Measurements from ENCODE around the gene ANXA7. TPM values are rescaled to one million over a fixed set of nuclear protein-coding genes. Genes with fewer than 3 reads are reported as not detected.

ANXA7 gene
- total and polyA plus RNA-seq, 2 donors (not counting 3 experiments of a cell fraction or from before 2014, with no cell fraction given) = 56.5 to 81.6 TPM

GRCh38 chr10:73368238-73368637 lies 45.6 kb downstream of the ANXA7 start:
- H3K4me1 ChIP-seq (ENCODE audit: control insufficient read depth, extremely low read depth, insufficient read depth, low read length) = no peaks in the 10 kb centered on the region
- no peak overlapping the region for H2AFZ ChIP-seq (ENCODE audit: low read depth, low read length)
- CTCF ChIA-PET = interaction anchor here (1.0 kb wide), 1 partner anchor 104 kb away, joined by 3 read pairs; no protein-coding TSS in a partner anchor
- no peak overlapping the region for H3K9ac ChIP-seq (replicated peaks; ENCODE audit: extremely low read depth, insufficient read depth, low read length)
- H3K79me2 ChIP-seq (ENCODE audit: control insufficient read depth, insufficient read depth, low read length) = no peaks in the 10 kb centered on the region
- FAIRE-seq (no peak), DNase-seq (ENCODE audit: low read depth, low spot score) (no peak)
- no peak overlapping the region for H3K4me2 ChIP-seq (ENCODE audit: insufficient read depth, low read length)
- H3K27ac ChIP-seq (ENCODE audit: insufficient read depth, low read depth, low read length) = no peak overlapping the region
- no peaks in the 10 kb centered on the region for H3K27me3 ChIP-seq (ENCODE audit: control insufficient read depth in 2 of 2, insufficient read depth in 2 of 2, low read length in 2 of 2)
- intact Hi-C loops (cut with micrococcal nuclease) (no loop called here), dilution Hi-C loops (cut with MboI; ENCODE audit: extremely low pct_ligation_motif_present, low sequenced_read_pairs) (no loop called here)
- no peaks in the 10 kb centered on the region for H4K20me1 ChIP-seq (replicated peaks; ENCODE audit: control insufficient read depth, extremely low read depth, insufficient read depth, low read length)
- no peaks in the 10 kb centered on the region for H3K9me1 ChIP-seq (replicated peaks; ENCODE audit: control insufficient read depth, extremely low read depth, insufficient read depth, low read length)
- POLR2A ChIA-PET = interaction anchor here (0.6 kb wide), 1 partner anchor 104 kb away, joined by 3 read pairs; no protein-coding TSS in a partner anchor
- BruUV-seq (replicated peaks) = no TSS peak
- peaks cover 0 to 4% of the 10 kb centered on the region in 2 experiments for H3K36me3 ChIP-seq (ENCODE audit: control insufficient read depth in 2 of 2, extremely low read depth in 1 of 2, insufficient read depth in 2 of 2, low read length in 2 of 2)
- no peaks in the 10 kb centered on the region for H3K9me3 ChIP-seq (replicated peaks; ENCODE audit: control insufficient read depth, insufficient read depth, low read length)
- no peak overlapping the region for H3K4me3 ChIP-seq (replicated peaks in 1 of 3; ENCODE audit: insufficient read depth in 1 of 3, low read depth in 1 of 3, low read length in 3 of 3)
- TF ChIP-seq MAX (IDR thresholded peaks at IDR 0.05; ENCODE audit: insufficient read depth, insufficient read length) (no peak), GATA2 (IDR thresholded peaks at IDR 0.05; ENCODE audit: insufficient read depth, insufficient read length, low read depth, low read length) (no peak), EZH2 (IDR thresholded peaks at IDR 0.05; ENCODE audit: borderline replicate concordance, low read depth, low read length, severe bottlenecking) (no peak), JUN (IDR thresholded peaks at IDR 0.05; ENCODE audit: borderline replicate concordance, insufficient read depth, insufficient read length, low read depth) (no peak), POLR2A (IDR thresholded peaks at IDR 0.05; ENCODE audit: low read depth, low read length) (no peak)

- intact Hi-C loops (cut with micrococcal nuclease) (no loop called here), dilution Hi-C loops (cut with MboI; ENCODE audit: extremely low pct_ligation_motif_present, low sequenced_read_pairs) (no loop called here)
- H3K4me1 ChIP-seq (ENCODE audit: control insufficient read depth, extremely low read depth, insufficient read depth, low read length) = no peaks in the 10 kb centered on the region
- H4K20me1 ChIP-seq (replicated peaks; ENCODE audit: control insufficient read depth, extremely low read depth, insufficient read depth, low read length) = no peaks in the 10 kb centered on the region
- FAIRE-seq (no peak), DNase-seq (ENCODE audit: low read depth, low spot score) (no peak)
- H3K9ac ChIP-seq (replicated peaks; ENCODE audit: extremely low read depth, insufficient read depth, low read length) = no peak overlapping the region
- TF ChIP-seq FOS (IDR thresholded peaks at IDR 0.05; ENCODE audit: borderline replicate concordance, insufficient read depth, low read length) = no peak
- TF ChIP-seq MYC (IDR thresholded peaks at IDR 0.05; ENCODE audit: low read depth, low read length) = no peak
- TF ChIP-seq EZH2 (IDR thresholded peaks at IDR 0.05; ENCODE audit: borderline replicate concordance, low read depth, low read length, severe bottlenecking) = no peak
- TF ChIP-seq MAX (IDR thresholded peaks at IDR 0.05; ENCODE audit: insufficient read depth, insufficient read length) = no peak
- TF ChIP-seq JUN (IDR thresholded peaks at IDR 0.05; ENCODE audit: borderline replicate concordance, insufficient read depth, insufficient read length, low read depth) = no peak
- no peak for TF ChIP-seq POLR2AphosphoS5 (IDR thresholded peaks at IDR 0.05; ENCODE audit: insufficient read depth, low read depth, low read length)
- TF ChIP-seq, protein P1, sequence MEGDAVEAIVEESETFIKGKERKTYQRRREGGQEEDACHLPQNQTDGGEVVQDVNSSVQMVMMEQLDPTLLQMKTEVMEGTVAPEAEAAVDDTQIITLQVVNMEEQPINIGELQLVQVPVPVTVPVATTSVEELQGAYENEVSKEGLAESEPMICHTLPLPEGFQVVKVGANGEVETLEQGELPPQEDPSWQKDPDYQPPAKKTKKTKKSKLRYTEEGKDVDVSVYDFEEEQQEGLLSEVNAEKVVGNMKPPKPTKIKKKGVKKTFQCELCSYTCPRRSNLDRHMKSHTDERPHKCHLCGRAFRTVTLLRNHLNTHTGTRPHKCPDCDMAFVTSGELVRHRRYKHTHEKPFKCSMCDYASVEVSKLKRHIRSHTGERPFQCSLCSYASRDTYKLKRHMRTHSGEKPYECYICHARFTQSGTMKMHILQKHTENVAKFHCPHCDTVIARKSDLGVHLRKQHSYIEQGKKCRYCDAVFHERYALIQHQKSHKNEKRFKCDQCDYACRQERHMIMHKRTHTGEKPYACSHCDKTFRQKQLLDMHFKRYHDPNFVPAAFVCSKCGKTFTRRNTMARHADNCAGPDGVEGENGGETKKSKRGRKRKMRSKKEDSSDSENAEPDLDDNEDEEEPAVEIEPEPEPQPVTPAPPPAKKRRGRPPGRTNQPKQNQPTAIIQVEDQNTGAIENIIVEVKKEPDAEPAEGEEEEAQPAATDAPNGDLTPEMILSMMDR (IDR thresholded peaks at IDR 0.05; ENCODE audit: extremely low read depth in 1 of 2, insufficient read depth in 1 of 2, low read depth in 1 of 2, low read length in 2 of 2) = no peak
- no peak for TF ChIP-seq GATA2 (IDR thresholded peaks at IDR 0.05; ENCODE audit: insufficient read depth, insufficient read length, low read depth, low read length)
- TF ChIP-seq POLR2A (IDR thresholded peaks at IDR 0.05; ENCODE audit: low read depth, low read length) = no peak
- H3K9me3 ChIP-seq (replicated peaks; ENCODE audit: control insufficient read depth, insufficient read depth, low read length) = no peaks in the 10 kb centered on the region
- H3K9me1 ChIP-seq (replicated peaks; ENCODE audit: control insufficient read depth, extremely low read depth, insufficient read depth, low read length) = no peaks in the 10 kb centered on the region
- H3K4me3 ChIP-seq (replicated peaks in 1 of 3; ENCODE audit: insufficient read depth in 1 of 3, low read depth in 1 of 3, low read length in 3 of 3) = no peak overlapping the region
- H3K36me3 ChIP-seq (ENCODE audit: control insufficient read depth in 2 of 2, extremely low read depth in 1 of 2, insufficient read depth in 2 of 2, low read length in 2 of 2) = peaks cover 0 to 4% of the 10 kb centered on the region in 2 experiments
- BruUV-seq (replicated peaks) = no TSS peak
- POLR2A ChIA-PET = no interaction called here
- H2AFZ ChIP-seq (ENCODE audit: low read depth, low read length) = no peak overlapping the region
- H3K27ac ChIP-seq (ENCODE audit: insufficient read depth, low read depth, low read length) = no peak overlapping the region
- H3K4me2 ChIP-seq (ENCODE audit: insufficient read depth, low read length) = no peak overlapping the region
- no peaks in the 10 kb centered on the region for H3K27me3 ChIP-seq (ENCODE audit: control insufficient read depth in 2 of 2, insufficient read depth in 2 of 2, low read length in 2 of 2)
- CTCF ChIA-PET = interaction anchor here (1.0 kb wide), 1 partner anchor 13 kb away, joined by 3 read pairs; no protein-coding TSS in a partner anchor
- H3K79me2 ChIP-seq (ENCODE audit: control insufficient read depth, insufficient read depth, low read length) = no peaks in the 10 kb centered on the region
Measured at GRCh38 chr10:73366381-73367298, 47.2 kb downstream of the ANXA7 start.

Data from endothelial cell of umbilical vein (primary cell).